GM12892 (cell line): ENCODE results near the gene BRD2.

Experiments used
- DNase-seq: peaks from one replicate; pipeline ENCODE4 v3.0.0; 2011; ENCODE audit not compliant: insufficient read length
- FAIRE-seq: peaks from 2 replicates; lab custom pipeline; 2011; peaks lifted over from hg19 to GRCh38; lab: Jason Lieb, UNC
- POLR2A ChIP-seq: IDR thresholded peaks from 2 replicates; pipeline ENCODE4 v1.6.1; 2011; ENCODE audit warnings: low read depth, low read length, control low read depth
- POLR2AphosphoS5 ChIP-seq: IDR thresholded peaks from 2 replicates; pipeline ENCODE4 v1.6.1; 2011; ENCODE audit warnings: low read depth, low read length, control low read depth
- TAF1 ChIP-seq: IDR thresholded peaks from 2 replicates; pipeline ENCODE4 v1.6.1; 2011; ENCODE audit warnings: low read depth, mild to moderate bottlenecking, control low read depth, low read length, borderline replicate concordance

Gene BRD2

GRCh38 chr6:32983964-32984621 lies 15.7 kb downstream of the BRD2 start:
- no peak for DNase-seq
- TF ChIP-seq POLR2A = no peak; the same call in 1 of the 2 replicates
- peak; percentile 64 for FAIRE-seq

DNA sequence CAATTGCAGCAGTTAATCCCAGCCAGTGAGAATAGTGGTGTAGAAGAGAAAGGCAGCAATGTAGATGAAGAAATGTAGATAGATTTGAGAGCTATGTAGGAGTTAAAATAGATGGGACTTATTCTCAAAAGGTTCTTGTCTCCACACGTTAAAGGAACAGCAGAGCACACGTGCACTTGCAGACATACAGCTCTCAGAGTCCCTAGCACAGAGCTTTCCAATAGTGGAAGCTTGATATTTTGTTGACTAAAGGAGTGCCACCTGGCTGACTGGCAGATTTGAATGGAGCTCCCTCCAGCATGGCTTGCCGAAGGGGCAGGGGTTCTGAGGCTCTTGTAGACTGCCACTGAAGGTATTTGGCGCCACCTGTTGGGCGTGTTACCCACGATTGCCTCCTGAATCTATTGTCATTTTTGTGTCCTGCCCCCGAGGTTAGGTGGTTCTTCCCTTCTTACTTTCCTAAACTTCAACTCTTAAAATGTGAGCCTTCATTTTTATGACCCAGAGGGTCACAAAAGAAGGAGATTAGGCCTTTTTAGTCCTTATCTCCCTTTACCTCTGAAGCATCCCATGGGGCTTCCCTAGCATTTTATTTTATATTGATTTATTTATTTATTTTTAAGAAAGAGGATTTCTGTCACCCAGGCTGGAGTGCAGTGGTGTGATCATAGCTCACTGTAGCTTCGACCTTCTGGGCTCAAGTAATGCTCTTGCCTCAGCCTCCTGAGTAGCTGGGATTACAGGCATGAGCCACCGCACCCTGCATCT lies 16.4 kb downstream of the BRD2 start:
- TF ChIP-seq POLR2AphosphoS5 (no peak), POLR2A (no peak; the same call in 1 of the 2 replicates), TAF1 (no peak)
- FAIRE-seq = peak; percentile 90
- no peak for DNase-seq

DNA sequence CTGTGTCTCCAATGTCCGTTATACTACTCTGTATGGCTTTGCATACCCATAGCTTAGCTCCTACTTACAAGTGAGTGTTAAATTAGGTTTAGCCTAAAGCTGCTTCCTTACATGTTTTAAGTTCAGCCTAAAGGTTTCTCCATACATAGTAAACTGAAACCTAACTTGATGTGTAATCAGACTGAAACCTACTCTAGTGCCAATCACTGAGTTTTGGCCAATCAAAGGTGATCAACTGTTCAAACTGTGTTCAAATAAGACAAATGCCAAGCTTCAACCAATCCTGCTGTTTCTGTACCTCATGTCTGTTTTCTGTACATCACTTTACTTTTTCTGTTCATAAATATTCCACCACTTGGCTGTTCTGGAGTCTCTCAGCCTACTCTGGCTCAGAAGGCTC lies 21.0 kb downstream of the BRD2 start:
- TF ChIP-seq POLR2A (no peak), TAF1 (no peak)
- FAIRE-seq = peak; percentile 71
- no peak for DNase-seq

- TF ChIP-seq POLR2A (no peak), POLR2AphosphoS5 (no peak), TAF1 (no peak)
- DNase-seq (no peak), FAIRE-seq (no peak)
Measured at GRCh38 chr6:32991972-32992371, 23.6 kb downstream of the BRD2 start.

GRCh38 chr6:32993363-32993973 lies 25.1 kb downstream of the BRD2 start:
- no peak for FAIRE-seq
- no peak for DNase-seq
- TF ChIP-seq TAF1 = no peak
- TF ChIP-seq POLR2A = no peak
- no peak for TF ChIP-seq POLR2AphosphoS5

DNA sequence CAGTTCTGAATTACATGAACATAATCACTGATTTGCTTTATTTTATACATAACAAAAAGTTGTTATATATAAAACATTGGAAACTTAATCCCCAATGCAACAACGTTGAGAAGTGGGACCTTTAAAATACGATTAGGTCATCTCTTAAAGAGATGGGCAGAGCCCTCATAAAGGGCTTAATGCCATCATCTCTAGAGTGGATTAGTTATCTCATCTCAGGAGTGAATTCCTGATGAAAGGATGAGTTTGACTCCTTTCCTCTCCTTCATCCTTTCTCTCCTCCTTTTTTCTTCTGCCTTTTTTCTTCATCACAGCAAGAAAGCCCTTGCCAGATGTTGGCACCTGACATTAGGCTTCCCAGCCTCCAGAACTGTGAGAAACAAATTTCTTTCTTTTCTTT lies 27.1 kb downstream of the BRD2 start:
- no peak for DNase-seq
- FAIRE-seq = no peak
- TF ChIP-seq POLR2AphosphoS5 (no peak), TAF1 (no peak), POLR2A (no peak)

GRCh38 chr6:33000055-33000454 lies 31.7 kb downstream of the BRD2 start:
- DNase-seq = no peak
- FAIRE-seq = peak; percentile 85
- no peak for TF ChIP-seq POLR2AphosphoS5
- TF ChIP-seq POLR2A = no peak
- TF ChIP-seq TAF1 = no peak

DNA sequence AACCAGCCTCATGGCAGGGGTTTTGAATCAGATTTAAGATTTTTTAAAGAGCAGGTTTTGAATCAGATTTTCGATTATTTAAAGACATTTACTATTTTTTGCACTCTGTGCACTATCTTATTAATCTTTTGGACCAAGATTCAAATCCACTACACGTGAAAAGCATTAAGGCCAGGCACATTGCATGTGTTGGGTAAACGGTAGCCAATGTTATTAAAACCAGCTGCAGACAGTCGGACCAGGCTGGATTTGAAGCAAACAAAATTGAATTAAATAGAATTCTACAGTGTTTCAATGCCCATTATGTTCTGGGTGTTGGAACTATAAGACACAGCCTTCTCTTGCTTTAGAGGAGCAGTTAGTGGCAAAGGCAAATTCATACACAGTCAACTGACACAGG lies 33.3 kb downstream of the BRD2 start:
- no peak for FAIRE-seq
- TF ChIP-seq POLR2AphosphoS5 = no peak
- TF ChIP-seq TAF1 = no peak
- TF ChIP-seq POLR2A = no peak
- DNase-seq = no peak

GRCh38 chr6:33004940-33005339 lies 36.5 kb downstream of the BRD2 start:
- no peak for DNase-seq
- TF ChIP-seq POLR2A (no peak; the same call in 1 of the 2 replicates), TAF1 (no peak), POLR2AphosphoS5 (no peak; the same call in none of the 2 replicates)
- no peak for FAIRE-seq

DNA sequence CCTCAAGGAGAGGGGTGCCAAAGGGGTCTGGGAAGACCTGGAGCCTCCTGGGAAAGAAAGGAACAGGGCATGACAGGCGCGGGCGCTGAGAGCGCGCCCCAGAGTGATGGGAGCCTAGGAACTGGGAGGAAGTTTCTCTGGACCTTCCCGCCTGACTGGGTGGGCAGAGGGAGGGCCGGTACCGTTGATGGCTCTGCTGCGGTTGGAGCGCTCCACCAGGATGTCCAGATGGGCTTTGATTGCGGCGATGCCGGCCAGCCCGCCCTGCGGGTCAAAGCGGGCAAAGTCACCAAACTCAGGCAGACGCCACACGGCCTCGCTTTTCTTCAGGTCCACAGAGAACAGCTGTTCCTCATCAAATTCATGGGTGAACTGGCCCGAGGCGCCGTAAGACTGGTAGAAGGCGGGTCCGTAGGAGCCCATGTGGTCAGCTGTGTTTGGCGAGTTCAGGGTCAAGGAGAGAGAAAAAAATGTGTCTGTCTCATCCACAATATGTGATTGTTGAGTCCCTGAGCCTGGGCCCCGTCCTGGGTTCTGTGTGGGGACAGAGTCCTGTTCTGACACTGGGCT lies 39.5 kb downstream of the BRD2 start:
- no peak for FAIRE-seq

DNA sequence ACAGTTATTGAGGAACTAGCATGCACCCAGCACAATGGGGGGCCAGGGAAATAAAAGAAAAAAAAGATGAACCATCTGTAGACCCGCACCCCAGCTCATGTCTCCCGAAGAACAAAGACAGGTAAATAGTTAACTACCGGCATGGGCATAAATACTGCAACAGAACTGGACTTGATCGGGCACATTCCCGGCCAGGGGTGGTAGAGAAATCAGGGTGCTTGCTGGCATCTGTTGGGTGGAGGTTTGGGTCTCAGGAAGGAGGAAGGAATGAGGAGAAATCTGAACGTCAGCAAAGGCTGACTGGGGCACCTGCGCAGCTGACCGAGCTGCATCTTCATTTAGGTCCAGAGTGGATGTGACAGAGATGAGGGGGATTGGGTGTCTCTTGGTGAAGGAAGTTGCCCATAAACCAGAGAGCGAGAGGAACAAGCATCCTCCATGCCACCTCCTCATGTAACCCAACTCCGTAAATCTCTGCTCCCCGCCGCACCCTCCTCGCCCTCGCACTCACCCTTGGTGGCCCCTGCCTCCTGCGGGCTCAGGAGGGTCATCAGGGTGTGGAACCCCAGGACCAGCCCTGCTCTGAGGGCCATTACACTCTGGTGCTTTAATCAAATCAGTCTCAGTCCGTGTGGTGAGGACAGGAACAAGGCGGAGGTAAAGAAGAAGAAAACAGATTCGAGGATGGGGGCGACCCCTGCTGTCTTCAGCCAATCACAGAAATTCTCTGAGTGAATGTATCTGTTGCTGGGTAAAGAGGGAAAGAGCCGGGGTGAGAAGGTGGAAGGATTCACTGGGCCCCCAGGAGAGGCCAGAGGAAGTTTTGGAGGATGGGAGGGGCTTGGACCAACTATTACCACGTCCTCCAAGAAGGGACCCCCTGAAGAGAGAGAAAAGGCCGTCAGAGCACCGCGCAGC lies 40.8 kb downstream of the BRD2 start, which contains the start of gene HLA-DOA:
Gene HLA-DOA (minus strand): TSS at position 648 of the 918 bp plus-strand sequence.
- peak; percentile 89 for TF ChIP-seq TAF1
- peak; percentile 97 for TF ChIP-seq POLR2AphosphoS5
- TF ChIP-seq POLR2A = peak; percentile 96
- peak; percentile 86 for DNase-seq
- peak; percentile 93 for FAIRE-seq

More for the DNA sequence above, 39.5 kb downstream of the BRD2 start:
- no peak for DNase-seq
- TF ChIP-seq TAF1 (no peak), POLR2A (no peak), POLR2AphosphoS5 (no peak)
